GM13977 (cell line): ENCODE results near the gene MYL3.
"Not testable (repeated sequence)": the region's sequence is repeated elsewhere in the genome, so short reads cannot be mapped to it uniquely, and the experiment has no call there.

Experiments
- DNase-seq: peaks from one replicate; pipeline ENCODE4 v3.0.0; 2012; ENCODE audit warnings: low spot score
- in situ Hi-C: fragments of 300-500 bp; cut with MboI; formaldehyde crosslinking; loops from one replicate; pipeline ENCODE4 v1.12.0; 2022; ENCODE audit warnings: low sequenced_read_pairs, low pct_unique_long_range_greater_than_20kb, mixed read lengths, inconsistent platforms; ENCODE audit not compliant: unreplicated experiment
- TF ChIP-seq, protein P1 (sequence below): IDR thresholded peaks from 2 replicates; pipeline ENCODE4 v1.5.1; 2012; ENCODE audit warnings: mild to moderate bottlenecking, control low read depth; ENCODE audit not compliant: insufficient read depth; ENCODE audit errors: extremely low read depth, missing control alignments

The MYL3 gene

DNA sequence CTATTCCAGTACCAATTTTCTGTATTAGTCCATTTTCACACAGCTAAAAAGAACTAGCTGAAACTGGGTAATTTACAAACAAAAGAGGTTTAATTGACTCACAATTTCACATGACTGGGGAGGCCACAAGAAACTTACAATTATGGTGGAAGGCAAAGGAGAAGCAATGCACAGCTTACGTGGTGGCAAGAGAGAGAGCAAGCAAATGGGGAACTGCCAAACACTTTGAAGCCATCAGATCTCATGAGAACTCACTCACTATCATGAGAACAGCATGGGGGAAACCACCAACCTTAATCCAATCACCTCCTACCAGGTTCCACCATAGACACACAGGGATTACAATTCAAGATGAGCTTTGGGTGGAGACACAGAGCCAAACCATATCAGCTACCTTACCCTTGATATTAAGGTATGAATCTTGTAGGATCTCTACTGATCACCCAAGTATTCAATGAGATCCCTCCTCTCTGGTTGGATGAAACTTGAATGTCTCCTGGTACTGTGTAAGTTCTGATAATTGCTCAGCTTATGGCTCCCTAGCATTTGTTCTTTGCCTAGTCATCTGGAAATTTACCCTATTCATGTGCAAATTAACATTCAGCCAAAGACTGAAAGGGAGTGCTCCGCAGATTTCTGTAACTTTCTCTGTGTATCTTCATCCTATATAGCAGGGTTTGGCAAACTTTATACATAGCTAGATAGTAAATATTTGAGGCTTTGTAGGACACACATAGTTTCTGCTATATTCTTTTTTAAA is 38.9 kb downstream of the MYL3 start:
- no peak for DNase-seq
- in situ Hi-C loops: no loop called here
- TF ChIP-seq, protein P1, sequence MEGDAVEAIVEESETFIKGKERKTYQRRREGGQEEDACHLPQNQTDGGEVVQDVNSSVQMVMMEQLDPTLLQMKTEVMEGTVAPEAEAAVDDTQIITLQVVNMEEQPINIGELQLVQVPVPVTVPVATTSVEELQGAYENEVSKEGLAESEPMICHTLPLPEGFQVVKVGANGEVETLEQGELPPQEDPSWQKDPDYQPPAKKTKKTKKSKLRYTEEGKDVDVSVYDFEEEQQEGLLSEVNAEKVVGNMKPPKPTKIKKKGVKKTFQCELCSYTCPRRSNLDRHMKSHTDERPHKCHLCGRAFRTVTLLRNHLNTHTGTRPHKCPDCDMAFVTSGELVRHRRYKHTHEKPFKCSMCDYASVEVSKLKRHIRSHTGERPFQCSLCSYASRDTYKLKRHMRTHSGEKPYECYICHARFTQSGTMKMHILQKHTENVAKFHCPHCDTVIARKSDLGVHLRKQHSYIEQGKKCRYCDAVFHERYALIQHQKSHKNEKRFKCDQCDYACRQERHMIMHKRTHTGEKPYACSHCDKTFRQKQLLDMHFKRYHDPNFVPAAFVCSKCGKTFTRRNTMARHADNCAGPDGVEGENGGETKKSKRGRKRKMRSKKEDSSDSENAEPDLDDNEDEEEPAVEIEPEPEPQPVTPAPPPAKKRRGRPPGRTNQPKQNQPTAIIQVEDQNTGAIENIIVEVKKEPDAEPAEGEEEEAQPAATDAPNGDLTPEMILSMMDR: no peak

DNA sequence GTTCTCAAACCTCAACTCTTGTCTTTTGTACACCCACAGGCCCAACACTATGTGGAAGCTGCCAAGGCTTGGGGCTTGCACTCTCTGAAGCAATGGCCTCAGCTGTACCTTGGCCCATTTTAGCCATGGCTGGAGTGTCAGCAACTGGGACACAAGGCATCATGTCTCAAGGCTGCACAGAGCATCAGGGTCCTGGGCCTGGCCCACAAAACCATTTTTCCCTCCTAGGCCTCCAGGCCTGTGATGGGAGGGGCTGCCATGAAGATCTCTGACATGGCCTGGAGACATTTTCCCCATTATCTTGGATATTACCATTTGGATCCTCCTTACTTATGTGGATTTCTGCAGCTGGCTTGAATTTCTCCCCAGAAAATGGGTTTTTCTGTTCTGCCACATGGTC is 39.9 kb downstream of the MYL3 start:
- DNase-seq, in situ Hi-C loops: not testable (repeated sequence)

DNA sequence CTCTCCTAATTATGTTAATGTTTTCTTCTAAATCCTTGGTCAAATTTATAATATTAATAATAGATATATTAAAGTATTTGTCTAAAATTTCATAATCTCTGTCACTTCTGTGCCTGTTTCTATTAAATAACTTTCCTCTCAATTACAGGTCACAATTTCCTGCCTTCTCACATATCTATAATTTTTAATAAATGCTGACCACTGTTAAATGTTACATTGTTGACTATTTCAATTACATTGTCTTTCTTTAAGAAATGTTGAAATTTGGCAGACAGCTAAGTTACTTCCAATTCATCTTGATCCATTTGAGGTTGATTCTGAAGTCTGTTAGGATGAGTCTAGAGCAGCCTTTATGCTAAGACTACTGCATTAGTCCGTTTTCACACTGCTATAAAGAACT is 41.7 kb downstream of the MYL3 start:
- TF ChIP-seq, protein P1: no peak
- no peak for DNase-seq
- in situ Hi-C loops: no loop called here

GRCh38 chr3:46820852-46821251 is 42.4 kb downstream of the MYL3 start:
- in situ Hi-C loops: no loop called here
- TF ChIP-seq, protein P1: no peak
- no peak for DNase-seq

DNA sequence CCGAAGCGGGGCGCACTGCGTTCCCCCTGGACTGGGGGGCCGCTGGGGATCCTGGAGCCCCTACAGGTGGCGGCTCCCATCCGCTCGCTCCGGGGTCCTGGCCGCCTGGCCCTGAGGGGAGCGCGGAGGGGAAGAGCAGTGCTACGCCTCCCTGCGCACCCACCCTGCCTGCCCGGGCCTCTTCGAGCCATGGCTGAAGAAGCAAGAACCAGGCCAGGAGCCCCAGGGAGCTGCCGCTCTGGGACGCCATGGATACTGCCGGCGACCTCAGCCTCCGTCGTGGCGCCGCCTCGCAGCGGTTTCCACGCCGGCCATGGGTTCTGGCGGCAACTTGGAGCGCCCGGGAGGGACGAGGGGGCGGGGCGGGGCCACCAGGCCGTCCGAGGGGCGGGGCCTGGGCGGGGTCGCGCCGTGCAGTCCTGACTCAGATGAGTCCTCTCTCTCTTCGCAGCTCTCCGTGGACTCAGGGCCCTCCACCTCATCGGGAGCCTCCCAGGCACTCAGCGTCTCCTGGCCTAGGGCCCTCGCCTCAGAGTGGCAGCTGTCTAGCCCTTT is 50.9 kb downstream of the MYL3 start:
- DNase-seq: peak; percentile 52
- in situ Hi-C loops: no loop called here

GRCh38 chr3:46811615-46812236 is 51.5 kb downstream of the MYL3 start:
- in situ Hi-C loops: no loop called here
- no peak for DNase-seq
- TF ChIP-seq, protein P1: no peak

More for the DNA sequence above, 50.9 kb downstream of the MYL3 start:
- TF ChIP-seq, protein P1: no peak

DNA sequence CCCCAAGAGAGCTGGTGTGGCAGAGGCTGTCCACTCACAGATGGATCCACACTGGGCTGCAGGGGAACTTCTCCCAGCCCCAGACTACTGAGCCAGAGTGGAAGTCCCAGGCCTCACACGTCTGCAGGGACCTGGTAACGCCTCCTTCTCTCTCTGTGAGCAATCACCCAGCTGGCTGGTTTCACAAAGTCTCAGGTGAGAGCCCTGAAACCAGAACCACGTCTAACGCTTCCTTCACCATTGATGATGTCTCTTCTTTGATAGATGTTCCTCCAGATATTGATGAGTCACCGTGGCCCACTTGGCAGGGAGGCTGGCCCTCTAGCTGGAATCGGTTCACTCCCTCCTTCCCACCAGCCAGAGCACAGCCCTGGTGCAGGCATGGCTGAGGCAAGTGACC is 54.5 kb downstream of the MYL3 start:
- in situ Hi-C loops, DNase-seq: not testable (repeated sequence)
